H1 (cell line): ENCODE measurements around the gene CDCA3. TPM values are rescaled to one million over a fixed set of nuclear protein-coding genes. Genes with fewer than 3 reads are reported as not detected.

Experiments used
- CTCF ChIA-PET: fragments of 300-600 bp; sonication (Branson Sonifier 250); formaldehyde crosslinking; loops from one replicate; lab custom pipeline; 2021; ENCODE audit not compliant: partially characterized antibody; lab: Charles Lee
- POLR2A ChIA-PET: fragments of 300-600 bp; sonication (Branson Sonifier 250); formaldehyde crosslinking; loops from one replicate; lab custom pipeline; 2021; ENCODE audit warnings: inconsistent platforms; ENCODE audit not compliant: partially characterized antibody; lab: Charles Lee
- DNase-seq, 2 experiments: peaks; one replicate each; pipeline versions ENCODE4 v3.0.0 to v3.0.0-alpha.2; 2010 to 2022; ENCODE audit warnings: low spot score in 2 of 2, low read depth in 1 of 2, mixed read lengths in 1 of 2
- FAIRE-seq: peaks from 2 replicates; lab custom pipeline; 2011; peaks lifted over from hg19 to GRCh38; lab: Jason Lieb, UNC
- H2AFZ ChIP-seq: 2 replicates; pipeline ENCODE4 v1.8.1; 2012; ENCODE audit warnings: low read length, inconsistent platforms
- H2AK5ac ChIP-seq: 2 replicates; pipeline ENCODE4 v1.6.1; 2013; ENCODE audit warnings: low read depth, low read length
- H2BK120ac ChIP-seq: replicated peaks from 2 replicates; pipeline ENCODE3; 2013; ENCODE audit warnings: low read depth, low read length, inconsistent platforms
- H2BK12ac ChIP-seq: 2 replicates; pipeline ENCODE4 v1.6.1; 2013; ENCODE audit warnings: low read depth, low read length
- H2BK15ac ChIP-seq: 2 replicates; pipeline ENCODE4 v1.6.1; 2013; ENCODE audit warnings: low read length
- H2BK20ac ChIP-seq: 2 replicates; pipeline ENCODE4 v1.6.1; 2013; ENCODE audit warnings: low read length
- H2BK5ac ChIP-seq: 2 replicates; pipeline ENCODE4 v1.6.1; 2013; ENCODE audit warnings: low read depth, low read length
- H3K14ac ChIP-seq: 2 replicates; pipeline ENCODE4 v1.6.1; 2013; ENCODE audit warnings: inconsistent platforms; ENCODE audit not compliant: insufficient read length
- H3K18ac ChIP-seq: 2 replicates; pipeline ENCODE4 v1.6.1; 2013; ENCODE audit warnings: low read length; ENCODE audit errors: extremely low read depth
- H3K23ac ChIP-seq: 2 replicates; pipeline ENCODE4 v1.6.1; 2013; ENCODE audit warnings: inconsistent platforms; ENCODE audit not compliant: insufficient read length
- H3K23me2 ChIP-seq: 2 replicates; pipeline ENCODE4 v1.6.1; 2013; ENCODE audit warnings: low read depth, low read length
- H3K27ac ChIP-seq: 2 replicates; pipeline ENCODE4 v1.6.1; 2011; ENCODE audit warnings: low read depth, low read length, inconsistent platforms
- H3K27me3 ChIP-seq, 4 experiments: replicated peaks in 1 of 4; 1 replicate in 1 of 4; 2 replicates in 3 of 4; pipeline versions ENCODE4 v1.6.1 to v1.8.1; 2011 to 2013; ENCODE audit warnings: low read length in 3 of 4, mild to moderate bottlenecking in 3 of 4, inconsistent platforms in 2 of 4, mixed read lengths in 2 of 4, moderate library complexity in 1 of 4; ENCODE audit not compliant: control insufficient read depth in 3 of 4, insufficient read depth in 3 of 4; ENCODE audit errors: extremely low read depth in 1 of 4
- H3K36me3 ChIP-seq, 4 experiments: 2 replicates each; pipeline versions ENCODE4 v1.6.1 to v1.8.1; 2011 to 2013; ENCODE audit warnings: mild to moderate bottlenecking in 4 of 4, low read length in 3 of 4, moderate library complexity in 2 of 4, control low read depth in 1 of 4, inconsistent platforms in 1 of 4; ENCODE audit not compliant: insufficient read depth in 4 of 4, control insufficient read depth in 2 of 4
- H3K4ac ChIP-seq: replicated peaks from 2 replicates; pipeline ENCODE3; 2013; ENCODE audit warnings: low read length, low read depth, mixed read lengths, inconsistent platforms; ENCODE audit not compliant: insufficient read length
- H3K4me1 ChIP-seq, 4 experiments: replicated peaks in 1 of 4; 1 replicate in 1 of 4; 2 replicates in 3 of 4; pipeline versions ENCODE4 v1.6.1 to v1.8.1; 2011 to 2013; ENCODE audit warnings: low read length in 3 of 4, inconsistent platforms in 2 of 4, mixed read lengths in 1 of 4; ENCODE audit not compliant: insufficient read depth in 4 of 4, control insufficient read depth in 3 of 4
- H3K4me2 ChIP-seq, 2 experiments: 2 replicates each; pipeline versions ENCODE4 v1.6.1 to v1.8.1; 2011 to 2013; ENCODE audit warnings: low read depth in 2 of 2, low read length in 2 of 2, control low read depth in 1 of 2, inconsistent platforms in 1 of 2, mild to moderate bottlenecking in 1 of 2; ENCODE audit not compliant: insufficient read depth in 1 of 2
- H3K4me3 ChIP-seq, 4 experiments: fragments of 200-600, 300-600 bp in 1 of 4; sonication (generic), shearing (Covaris generic), sonication (Bioruptor Twin) in 1 of 4; 2 replicates each; pipeline versions ENCODE4 v1.5.1 to v1.8.1; 2011 to 2016; ENCODE audit warnings: low read length in 4 of 4, low read depth in 3 of 4, control low read depth in 2 of 4, inconsistent platforms in 2 of 4, mild to moderate bottlenecking in 2 of 4, mixed read lengths in 1 of 4, moderate library complexity in 1 of 4; ENCODE audit not compliant: insufficient read depth in 2 of 4; ENCODE audit errors: extremely low read depth in 1 of 4
- H3K56ac ChIP-seq: replicated peaks from 2 replicates; pipeline ENCODE3; 2013; ENCODE audit warnings: low read depth, mild to moderate bottlenecking, mixed read lengths, low read length, inconsistent platforms; ENCODE audit not compliant: insufficient read length
- H3K79me1 ChIP-seq: 2 replicates; pipeline ENCODE4 v1.6.1; 2013; ENCODE audit warnings: low read depth, low read length, control low read depth
- H3K79me2 ChIP-seq, 2 experiments: 2 replicates each; pipeline versions ENCODE4 v1.6.1 to v1.8.1; 2012 to 2013; ENCODE audit warnings: low read length in 2 of 2, mild to moderate bottlenecking in 2 of 2, inconsistent platforms in 1 of 2; ENCODE audit not compliant: insufficient read depth in 2 of 2, control insufficient read depth in 1 of 2
- H3K9ac ChIP-seq, 4 experiments: replicated peaks in 1 of 4; 1 replicate in 1 of 4; 2 replicates in 3 of 4; pipeline versions ENCODE4 v1.6.1 to v1.8.1; 2011 to 2013; ENCODE audit warnings: low read depth in 3 of 4, low read length in 3 of 4, control low read depth in 2 of 4, mild to moderate bottlenecking in 2 of 4, moderate library complexity in 2 of 4, inconsistent platforms in 1 of 4; ENCODE audit errors: extremely low read depth in 1 of 4
- H3K9me3 ChIP-seq, 2 experiments: 2 replicates each; pipeline versions ENCODE4 v1.6.1 to v1.8.1; 2012 to 2013; ENCODE audit warnings: mild to moderate bottlenecking in 2 of 2, moderate library complexity in 2 of 2, control low read depth in 1 of 2, inconsistent platforms in 1 of 2, low read depth in 1 of 2, low read length in 1 of 2, mixed read lengths in 1 of 2; ENCODE audit not compliant: insufficient read depth in 2 of 2
- H4K20me1 ChIP-seq, 2 experiments: replicated peaks in 1 of 2; 2 replicates each; pipeline versions ENCODE3 to v1.8.1; 2011 to 2013; ENCODE audit warnings: inconsistent platforms in 2 of 2, low read length in 2 of 2, mild to moderate bottlenecking in 1 of 2; ENCODE audit not compliant: insufficient read depth in 2 of 2, control insufficient read depth in 1 of 2
- H4K5ac ChIP-seq: 2 replicates; pipeline ENCODE4 v1.6.1; 2013; ENCODE audit warnings: low read length, low read depth, mixed read lengths, inconsistent platforms; ENCODE audit not compliant: insufficient read length
- H4K8ac ChIP-seq: 2 replicates; pipeline ENCODE4 v1.8.0; 2013; ENCODE audit warnings: mild to moderate bottlenecking, moderate library complexity, low read length, inconsistent platforms; ENCODE audit not compliant: insufficient read depth; ENCODE audit errors: extremely low read depth
- H4K91ac ChIP-seq: replicated peaks from 2 replicates; pipeline ENCODE3; 2013; ENCODE audit warnings: low read length, mixed read lengths, inconsistent platforms; ENCODE audit not compliant: insufficient read length
- BRCA1 ChIP-seq: IDR thresholded peaks from 2 replicates; pipeline ENCODE4 v1.6.1; 2012; ENCODE audit warnings: low read depth, low read length, improper control_type of control experiment
- KDM4A ChIP-seq: IDR thresholded peaks from one replicate; pipeline ENCODE4 v1.7.1; 2012; ENCODE audit warnings: low read depth, mild to moderate bottlenecking, moderate library complexity, low read length, inconsistent platforms; ENCODE audit not compliant: severe bottlenecking
- SRF ChIP-seq: IDR thresholded peaks from 2 replicates; pipeline ENCODE4 v1.6.1; 2011; ENCODE audit warnings: mild to moderate bottlenecking, low read depth, low read length, moderate library complexity
- WGBS, 2 experiments: shearing (Covaris generic) in 1 of 2; methylation state at CpG; one replicate each; pipeline versions ENCODE4 v1.1.6 to v1.1.7; 2013 to 2015; ENCODE audit warnings: low lambda C conversion rate in 2 of 2, mixed read lengths in 2 of 2, inconsistent platforms in 1 of 2, low coverage in 1 of 2, missing lambda C conversion rate in 1 of 2; ENCODE audit not compliant: insufficient replicate concordance in 2 of 2, insufficient coverage in 1 of 2, insufficient read length in 1 of 2; ENCODE audit errors: extremely low coverage in 1 of 2, missing lambda C conversion rate in 1 of 2; 5-methylcytosine and 5-hydroxymethylcytosine counted together
- polyA plus RNA-seq, 7 experiments: library from polyadenylated mRNA; depleted of rRNA in 3 of 7; stranded (reverse) in 5 of 7; unstranded in 2 of 7; fragments of >200 nt in 5 of 7; fragments of 200-250 nt in 2 of 7; gene quantifications; 1 replicate in 5 of 7; 2 replicates in 1 of 7; 4 replicates in 1 of 7; pipeline versions ENCODE4 v1.2.1 to v1.2.3, GENCODE V29; 2011 to 2013; ENCODE audit warnings: missing spikeins in 2 of 7, mixed read lengths in 2 of 7
- total RNA-seq: library from RNA; stranded (reverse); fragmentation: NEBNext Ultra II Directional; extraction: Animal tissue kit (Norgen Biotek cat#: 25700); gene quantifications from 2 replicates; pipeline ENCODE4 v1.2.1, GENCODE V29; 2021

Gene CDCA3
- total and polyA plus RNA-seq, 2 of the 8 experiments (the other 6 are each of a cell fraction or from before 2014, with no cell fraction given), result 47.7 to 71.2 TPM

- no peak overlapping the region for H3K9ac ChIP-seq
- no peak overlapping the region for H2BK120ac ChIP-seq
- H2BK15ac ChIP-seq, result no peak overlapping the region
- peaks cover 18 to 45% (median 40%) of the 10 kb centered on the region in 4 experiments for H3K36me3 ChIP-seq
- no peak overlapping the region for H3K56ac ChIP-seq
- no peak overlapping the region for H3K4me2 ChIP-seq
- peaks cover 0 to 10% (median 3%) of the 10 kb centered on the region in 4 experiments; a peak in 5 of 7 replicates for H3K4me1 ChIP-seq
- H2BK12ac ChIP-seq, result no peak overlapping the region
- H3K4me3 ChIP-seq, result no peak overlapping the region
- no peak overlapping the region for H2BK5ac ChIP-seq
- no peak overlapping the region for H2BK20ac ChIP-seq
- H2AFZ ChIP-seq, result no peak overlapping the region
- H3K4ac ChIP-seq, result no peak overlapping the region
- FAIRE-seq (no peak), DNase-seq (no peak)
- H4K20me1 ChIP-seq, result peaks cover 0 to 3% of the 10 kb centered on the region in 2 experiments
- H3K23ac ChIP-seq, result no peak overlapping the region
- H3K23me2 ChIP-seq, result peaks cover 10% of the 10 kb centered on the region
- CTCF ChIA-PET, result interaction anchor here (0.9 to 19.8 kb wide), 5 partner anchors 10 to 286 kb away, joined by 3 to 292 read pairs (median 3); partner anchors contain the start of genes GNB3 and P3H3
- H4K91ac ChIP-seq, result no peak overlapping the region
- no peaks in the 10 kb centered on the region for H3K9me3 ChIP-seq
- WGBS, 2 experiments, result 95% methylated on average over 14 of the region's 14 CpGs; no CpG with 5 or more reads in 1 of the 2 experiments
- no peak overlapping the region for H3K14ac ChIP-seq
- H2AK5ac ChIP-seq, result no peak overlapping the region
- no peak overlapping the region for H4K5ac ChIP-seq
- POLR2A ChIA-PET, result interaction anchor here (1.4 to 25.7 kb wide), 4 partner anchors 12 to 88 kb away, joined by 3 to 588 read pairs (median 208); partner anchors contain the start of genes C12orf57, GNB3, GPR162 and P3H3
- H3K18ac ChIP-seq, result no peak overlapping the region
- H3K27me3 ChIP-seq, result no peaks in the 10 kb centered on the region
- no peaks in the 10 kb centered on the region; the same call in 1 of the 2 replicates for H3K79me1 ChIP-seq
- H4K8ac ChIP-seq, result no peak overlapping the region
- H3K79me2 ChIP-seq, result peaks cover 0 to 26% of the 10 kb centered on the region in 2 experiments; a peak in 2 of 4 replicates
- H3K27ac ChIP-seq, result no peak overlapping the region
- TF ChIP-seq KDM4A (no peak), BRCA1 (no peak), SRF (no peak)
Observed at GRCh38 chr12:6855322-6855721, 4.2 kb upstream of the CDCA3 start.
